OCI-LY3 (cell line): Measurements from ENCODE around the gene DMRTA2.

Source experiments
- CTCF ChIP-seq: fragments of 200-600, 300-600 bp; sonication (generic); IDR thresholded peaks from 2 replicates; pipeline ENCODE4 v1.5.1; 2014; ENCODE audit warnings: antibody characterized with exemption, low read length, low read depth
- EZH2phosphoT487 ChIP-seq: fragments of 200-600 bp; shearing (Covaris generic); IDR thresholded peaks from 2 replicates; pipeline ENCODE4 v1.6.1; 2018; ENCODE audit warnings: antibody characterized with exemption, mixed run types, low read depth

DNA sequence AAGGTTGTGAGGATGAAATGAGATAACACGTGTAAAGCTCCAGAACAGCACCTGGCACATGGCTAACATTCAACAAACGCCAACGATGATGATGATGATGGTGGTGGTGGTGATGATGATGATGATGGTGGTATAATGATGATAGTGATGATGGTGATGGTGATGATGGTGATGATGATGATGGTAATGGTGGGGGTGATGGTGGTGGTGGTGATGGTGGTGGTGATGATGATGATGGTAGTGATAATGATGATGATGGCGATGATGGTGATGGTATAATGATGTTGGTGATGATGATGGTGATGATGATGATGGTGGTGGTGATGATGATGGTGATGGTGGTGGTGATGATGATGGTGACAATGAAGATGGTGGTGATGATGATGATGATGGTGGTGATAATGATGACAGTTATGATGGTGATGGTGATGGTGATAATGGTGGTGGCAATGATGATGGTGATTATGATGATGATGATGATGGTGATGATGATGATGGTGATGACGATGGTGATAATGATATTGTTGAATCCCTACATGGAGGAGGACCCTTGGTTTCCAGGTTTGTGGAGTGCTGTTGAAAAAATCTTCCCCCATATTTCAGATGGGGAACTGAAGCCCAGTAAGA lies 54.1 kb downstream of the DMRTA2 start:
- TF ChIP-seq CTCF: no peak
- no peak for TF ChIP-seq EZH2phosphoT487
